ENCODE data around the gene RBM15B.

GRCh38 chr3:51429138-51429537 is 38.1 kb downstream of the RBM15B start:
- TF ChIP-seq GATA2 (IDR thresholded peaks at IDR 0.05; ENCODE audit: low read depth, low read length) (no peak), GATA3 (IDR thresholded peaks at IDR 0.05; ENCODE audit: low read depth, low read length) (no peak)

Data from SH-SY5Y (cell line).